PFSK-1 (cell line): Measurements from ENCODE around the gene BCAS3.

Experiments used
- POLR2AphosphoS5 ChIP-seq: IDR thresholded peaks from 2 replicates; pipeline ENCODE4 v1.6.1; 2012; ENCODE audit warnings: low read depth, mild to moderate bottlenecking, control low read depth, low read length, moderate library complexity
- SIN3A ChIP-seq: IDR thresholded peaks from 2 replicates; pipeline ENCODE4 v1.6.1; 2012; ENCODE audit warnings: mild to moderate bottlenecking, low read length, moderate library complexity, borderline replicate concordance; ENCODE audit not compliant: insufficient read depth
- TAF1 ChIP-seq: IDR thresholded peaks from 2 replicates; pipeline ENCODE4 v1.6.1; 2012; ENCODE audit warnings: low read length, control low read depth, borderline replicate concordance; ENCODE audit not compliant: insufficient read depth

- TF ChIP-seq POLR2AphosphoS5, result no peak
- no peak for TF ChIP-seq SIN3A
- TF ChIP-seq TAF1, result no peak
Observed at GRCh38 chr17:61422116-61422799, 744.6 kb downstream of the BCAS3 start.
